Upper lobe of right lung (tissue), 1 donor: ENCODE data around the gene SLC19A1. TPM values are rescaled to one million over a fixed set of nuclear protein-coding genes. Genes with fewer than 3 reads are reported as not detected.
"Not testable (repeated sequence)": the region's sequence is repeated elsewhere in the genome, so short reads cannot be mapped to it uniquely, and the experiment has no call there.

ENCODE experiments used
- ATAC-seq: fragments of 200-7000 bp; cut with Tn5 transposase; one replicate; pipeline ENCODE4 v1.9.1; 2020; ENCODE audit warnings: mild to moderate bottlenecking, moderate library complexity
- DNase-seq: peaks from one replicate; pipeline ENCODE4 v3.0.0-alpha.2; 2020
- H3K27ac ChIP-seq: fragments of 200-600 bp; one replicate; pipeline ENCODE4 v1.8.0; 2022
- H3K27me3 ChIP-seq: fragments of 200-600 bp; one replicate; pipeline ENCODE4 v1.8.0; 2022; ENCODE audit warnings: mild to moderate bottlenecking
- H3K36me3 ChIP-seq: fragments of 200-600 bp; one replicate; pipeline ENCODE4 v1.8.0; 2022
- H3K4me1 ChIP-seq: fragments of 200-600 bp; one replicate; pipeline ENCODE4 v1.8.0; 2022
- H3K4me3 ChIP-seq: fragments of 200-600 bp; one replicate; pipeline ENCODE4 v1.8.0; 2022; ENCODE audit warnings: mild to moderate bottlenecking
- H3K9me3 ChIP-seq: fragments of 200-600 bp; one replicate; pipeline ENCODE4 v1.8.0; 2022
- intact Hi-C: fragments of 100-400 bp; cut with DNase I; formaldehyde crosslinking; loops from one replicate; pipeline ENCODE4 v1.11.0; 2022
- total RNA-seq: library from RNA; stranded (reverse); fragmentation: NEBNext Ultra II Directional; extraction: Animal tissue kit (Norgen Biotek cat#: 25700); gene quantifications from one replicate; pipeline ENCODE4 v1.2.1, GENCODE V29; 2021
- TF ChIP-seq, protein P1 (sequence below): fragments of 200-600 bp; IDR thresholded peaks from one replicate; pipeline ENCODE4 v1.8.0; 2022; ENCODE audit warnings: antibody characterized with exemption
- donor health status: DM: no; HTN: yes; CAD: no; lungs with severe emphysema.

SLC19A1 gene
- total RNA-seq, 1 donor from 2014 or later, result 39.3 TPM

GRCh38 chr21:45532826-45533360 is 9.3 kb downstream of the SLC19A1 start:
- Histone ChIP-seq H3K9me3 (no peaks in the 10 kb centered on the region), H3K36me3 (no peaks in the 10 kb centered on the region), H3K4me1 (peaks cover 11% of the 10 kb centered on the region), H3K4me3 (no peak overlapping the region), H3K27me3 (no peaks in the 10 kb centered on the region), H3K27ac (no peak overlapping the region)
- intact Hi-C loops, result no loop called here
- TF ChIP-seq, protein P1, sequence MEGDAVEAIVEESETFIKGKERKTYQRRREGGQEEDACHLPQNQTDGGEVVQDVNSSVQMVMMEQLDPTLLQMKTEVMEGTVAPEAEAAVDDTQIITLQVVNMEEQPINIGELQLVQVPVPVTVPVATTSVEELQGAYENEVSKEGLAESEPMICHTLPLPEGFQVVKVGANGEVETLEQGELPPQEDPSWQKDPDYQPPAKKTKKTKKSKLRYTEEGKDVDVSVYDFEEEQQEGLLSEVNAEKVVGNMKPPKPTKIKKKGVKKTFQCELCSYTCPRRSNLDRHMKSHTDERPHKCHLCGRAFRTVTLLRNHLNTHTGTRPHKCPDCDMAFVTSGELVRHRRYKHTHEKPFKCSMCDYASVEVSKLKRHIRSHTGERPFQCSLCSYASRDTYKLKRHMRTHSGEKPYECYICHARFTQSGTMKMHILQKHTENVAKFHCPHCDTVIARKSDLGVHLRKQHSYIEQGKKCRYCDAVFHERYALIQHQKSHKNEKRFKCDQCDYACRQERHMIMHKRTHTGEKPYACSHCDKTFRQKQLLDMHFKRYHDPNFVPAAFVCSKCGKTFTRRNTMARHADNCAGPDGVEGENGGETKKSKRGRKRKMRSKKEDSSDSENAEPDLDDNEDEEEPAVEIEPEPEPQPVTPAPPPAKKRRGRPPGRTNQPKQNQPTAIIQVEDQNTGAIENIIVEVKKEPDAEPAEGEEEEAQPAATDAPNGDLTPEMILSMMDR, result no peak
- DNase-seq (peak; percentile 62), ATAC-seq (peak; percentile 36)

DNA sequence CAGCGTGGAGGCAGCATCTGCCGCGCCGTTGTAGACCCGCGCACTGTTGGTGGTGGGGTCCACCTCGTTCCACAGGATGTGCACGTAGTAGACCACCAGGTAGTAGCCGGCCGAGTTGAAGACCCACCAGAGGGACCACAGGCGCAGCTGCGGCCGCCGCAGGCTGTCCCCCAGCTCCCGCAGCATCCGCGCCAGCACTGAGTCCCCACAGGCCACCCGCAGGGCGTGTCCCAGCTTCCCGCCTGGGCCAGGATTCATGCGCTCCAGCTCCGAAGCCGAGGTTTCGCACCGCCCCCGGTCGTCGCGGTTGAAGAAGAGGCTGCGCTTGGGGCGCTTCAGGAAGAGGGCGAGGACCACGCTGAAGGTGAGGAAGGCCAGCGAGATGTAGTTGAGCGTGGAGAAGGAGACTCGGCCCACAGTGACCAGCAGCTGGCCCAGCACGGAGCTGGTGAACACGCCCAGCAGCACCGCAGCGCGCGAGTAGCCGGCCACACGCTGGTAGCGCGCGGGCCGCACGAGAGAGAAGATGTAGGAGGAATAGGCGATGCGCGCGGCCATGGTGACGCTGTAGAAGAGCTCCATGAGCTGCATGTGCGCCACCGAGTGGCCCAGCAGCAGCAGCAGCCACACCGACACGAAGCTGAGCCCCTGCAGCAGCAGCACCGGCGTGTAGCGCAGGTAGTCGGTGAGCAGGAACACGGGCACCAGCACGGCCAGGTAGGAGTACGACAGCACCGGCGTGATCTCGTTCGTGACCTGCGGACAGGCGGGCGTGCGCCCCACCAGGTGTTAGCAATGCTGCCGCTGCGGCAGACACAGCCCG is 10.6 kb downstream of the SLC19A1 start:
- peaks cover 11% of the 10 kb centered on the region for H3K4me1 ChIP-seq
- ATAC-seq, result no peak
- intact Hi-C loops, result no loop called here
- TF ChIP-seq, protein P1, result no peak
- H3K36me3 ChIP-seq, result no peaks in the 10 kb centered on the region
- no peak overlapping the region for H3K4me3 ChIP-seq
- no peaks in the 10 kb centered on the region for H3K9me3 ChIP-seq
- peak; percentile 61 for DNase-seq
- no peak overlapping the region for H3K27ac ChIP-seq
- no peaks in the 10 kb centered on the region for H3K27me3 ChIP-seq

DNA sequence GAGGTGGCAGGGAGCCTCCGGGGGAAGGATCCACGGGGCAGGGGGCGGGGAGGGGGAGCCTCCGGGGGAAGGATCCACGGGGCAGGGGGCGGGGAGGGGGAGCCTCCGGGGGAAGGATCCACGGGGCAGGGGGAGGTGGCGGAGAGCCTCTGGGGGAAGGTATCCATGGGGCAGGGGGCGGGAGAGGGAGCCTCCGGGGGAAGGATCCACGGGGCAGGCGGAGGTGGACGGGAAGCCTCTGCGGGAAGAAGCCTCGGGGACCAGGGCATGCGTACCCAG is 11.2 kb downstream of the SLC19A1 start:
- H3K9me3 ChIP-seq, intact Hi-C loops, ATAC-seq, DNase-seq, H3K27me3 ChIP-seq, H3K27ac ChIP-seq, H3K4me3 ChIP-seq, H3K36me3 ChIP-seq: not testable (repeated sequence)
- H3K4me1 ChIP-seq, result peaks cover 11% of the 10 kb centered on the region

DNA sequence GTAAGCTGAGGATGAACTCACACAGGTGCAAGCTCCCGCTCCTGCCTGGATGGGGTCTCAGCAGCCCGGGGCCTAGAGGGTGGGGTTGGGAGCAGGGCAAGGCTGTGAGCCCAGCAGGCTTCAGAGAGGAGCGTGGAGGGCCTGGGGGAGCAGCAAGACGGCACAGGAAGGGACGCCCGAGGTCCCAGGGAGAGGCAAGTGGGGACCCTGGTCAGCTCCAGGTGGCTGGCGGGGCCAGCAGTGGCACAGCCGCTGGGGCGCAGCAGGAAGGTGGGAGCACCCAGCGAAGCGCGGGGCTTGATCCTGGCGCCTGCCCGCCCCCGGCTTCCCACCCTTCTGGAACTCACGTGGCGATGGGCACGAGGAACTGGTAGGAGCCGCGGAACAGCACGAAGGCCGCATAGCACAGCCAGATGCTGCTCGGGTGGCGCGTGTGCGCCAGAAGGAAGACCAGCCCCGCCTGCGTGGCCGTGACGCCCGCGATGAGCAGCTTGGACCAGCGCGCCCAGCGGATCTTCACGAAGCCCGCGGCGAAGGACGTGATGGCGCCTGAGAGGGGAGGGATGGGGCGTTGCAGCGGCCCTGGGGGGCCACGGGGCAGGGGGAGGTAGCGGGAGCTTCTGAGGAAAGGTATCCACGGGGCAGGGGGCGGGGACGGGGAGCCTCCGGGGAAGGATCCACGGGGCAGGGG is 11.7 kb downstream of the SLC19A1 start:
- H3K9me3 ChIP-seq, result no peaks in the 10 kb centered on the region
- no peaks in the 10 kb centered on the region for H3K36me3 ChIP-seq
- peaks cover 11% of the 10 kb centered on the region for H3K4me1 ChIP-seq
- peak; percentile 57 for DNase-seq
- no peak overlapping the region for H3K4me3 ChIP-seq
- no peaks in the 10 kb centered on the region for H3K27me3 ChIP-seq
- TF ChIP-seq, protein P1, result no peak
- ATAC-seq, result no peak
- intact Hi-C loops, result no loop called here
- H3K27ac ChIP-seq, result no peak overlapping the region

DNA sequence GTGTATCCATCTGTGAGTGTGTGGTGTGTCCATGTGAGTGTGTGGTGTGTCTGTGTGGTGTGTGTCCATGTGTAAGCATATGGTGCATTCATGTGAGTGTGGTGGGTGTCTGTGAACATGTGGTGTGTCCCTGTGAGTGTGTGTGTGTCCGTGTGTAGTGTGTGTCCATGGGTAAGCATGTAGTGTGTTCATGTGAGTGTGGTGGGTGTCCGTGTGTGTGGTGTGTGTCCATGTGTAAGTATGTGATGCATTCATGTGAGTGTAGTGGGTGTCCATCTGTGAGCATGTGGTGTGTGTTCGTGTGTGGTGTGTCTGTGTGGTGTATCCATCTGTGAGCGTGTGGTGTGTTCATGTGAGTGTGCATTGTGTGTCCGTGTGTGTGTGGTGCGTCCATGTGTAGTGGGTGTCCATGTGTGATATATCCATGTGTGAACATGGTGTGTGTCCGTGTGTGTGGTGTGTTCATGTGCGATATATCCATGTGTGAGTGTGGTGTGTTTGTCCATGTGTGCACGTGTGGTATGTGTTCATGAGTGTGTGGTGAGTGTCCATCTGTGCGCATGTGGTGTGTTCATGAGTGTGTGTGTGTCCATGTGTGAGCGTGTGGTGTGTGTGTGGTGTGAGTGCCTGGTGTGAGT is 12.3 kb downstream of the SLC19A1 start:
- Histone ChIP-seq H3K4me3 (no peak overlapping the region), H3K27ac (no peak overlapping the region), H3K27me3 (no peaks in the 10 kb centered on the region), H3K4me1 (peaks cover 11% of the 10 kb centered on the region), H3K36me3 (peaks cover 5% of the 10 kb centered on the region), H3K9me3 (no peaks in the 10 kb centered on the region)
- intact Hi-C loops, result no loop called here
- DNase-seq (no peak), ATAC-seq (no peak)
- TF ChIP-seq, protein P1, result no peak
